NCI-H1105 (cell line): ENCODE measurements around the gene PAX2.

Experiments used
- DNase-seq: peaks from one replicate; lab custom pipeline; 2025; lab: John Stamatoyannopoulos, UW

PAX2 gene

GRCh38 chr10:100878291-100878910, 133.0 kb downstream of the PAX2 start:
- peak; percentile 20 for DNase-seq
